ENCODE measurements around the gene UBA3.

- TF ChIP-seq SPI1 (IDR thresholded peaks at IDR 0.05; ENCODE audit: low read depth, low read length): no peak
- no peak for TF ChIP-seq POLR2AphosphoS5 (IDR thresholded peaks at IDR 0.05; ENCODE audit: low read depth, low read length)
- no peak for TF ChIP-seq POLR2A (IDR thresholded peaks at IDR 0.05; ENCODE audit: low read depth, low read length)
- TF ChIP-seq TAF1 (IDR thresholded peaks at IDR 0.05; ENCODE audit: low read depth, low read length): no peak
Observed at GRCh38 chr3:69016102-69016501, 64.1 kb downstream of the UBA3 start.
